B cell (primary cell): ENCODE results near the gene ESRRA. TPM values are rescaled to one million over a fixed set of nuclear protein-coding genes. Genes with fewer than 3 reads are reported as not detected.
"Not testable (repeated sequence)": the region's sequence is repeated elsewhere in the genome, so short reads cannot be mapped to it uniquely, and the experiment has no call there.

Experiments
- ATAC-seq: fragments of 200-7000 bp; cut with Tn5 transposase; one replicate; pipeline ENCODE4 v1.10.0; 2021; ENCODE audit warnings: low read depth, mild to moderate bottlenecking, moderate number of reproducible peaks, moderate library complexity
- CTCF ChIA-PET: fragments of 350-600 bp; sonication (Branson Sonifier 250); formaldehyde crosslinking; loops from one replicate; lab custom pipeline; 2021; ENCODE audit warnings: antibody characterized with exemption, inconsistent platforms; lab: Charles Lee
- POLR2A ChIA-PET: fragments of 350-600 bp; sonication (Branson Sonifier 250); formaldehyde crosslinking; loops from one replicate; lab custom pipeline; 2021; ENCODE audit warnings: antibody characterized with exemption; lab: Charles Lee
- DNase-seq: peaks from one replicate; pipeline ENCODE4 v3.0.0; 2013
- H2AFZ ChIP-seq: 2 replicates; pipeline ENCODE4 v1.6.1; 2012; ENCODE audit warnings: mild to moderate bottlenecking, low read depth, low read length; ENCODE audit not compliant: insufficient read depth, poor library complexity, severe bottlenecking
- H3K27ac ChIP-seq, 2 donors: 1 replicate in 1 of 2; 2 replicates in 1 of 2; pipeline ENCODE4 v1.5.1; 2012 to 2013; ENCODE audit warnings: low read length in 2 of 2, mild to moderate bottlenecking in 2 of 2, moderate library complexity in 1 of 2
- H3K27me3 ChIP-seq, 4 experiments: fragments of 200-600 bp in 1 of 4; sonication (generic) in 1 of 4; replicated peaks in 1 of 4; 1 replicate in 2 of 4; 2 replicates in 2 of 4; pipeline versions ENCODE4 v1.6.1 to v1.7.0; 2013 to 2016; ENCODE audit warnings: low read length in 3 of 4, mild to moderate bottlenecking in 2 of 4, mixed read lengths in 1 of 4, moderate library complexity in 1 of 4; ENCODE audit not compliant: insufficient read depth in 4 of 4, control insufficient read depth in 3 of 4; ENCODE audit errors: control extremely low read depth in 1 of 4
- H3K36me3 ChIP-seq, 2 experiments: replicated peaks in 1 of 2; 1 replicate in 1 of 2; 2 replicates in 1 of 2; pipeline versions ENCODE4 v1.6.1 to v1.7.1; 2013; ENCODE audit warnings: low read length in 1 of 2; ENCODE audit not compliant: insufficient read depth in 2 of 2, control insufficient read depth in 1 of 2; ENCODE audit errors: control extremely low read depth in 1 of 2, extremely low read depth in 1 of 2
- H3K4me1 ChIP-seq, 2 donors: fragments of 200-600 bp in 1 of 2; sonication (generic) in 1 of 2; 1 replicate in 1 of 2; 2 replicates in 1 of 2; pipeline versions ENCODE4 v1.5.1 to v1.6.1; 2013 to 2017; ENCODE audit warnings: low read length in 2 of 2; ENCODE audit not compliant: control insufficient read depth in 2 of 2, insufficient read depth in 2 of 2
- H3K4me2 ChIP-seq: replicated peaks from 2 replicates; pipeline ENCODE3; 2012; ENCODE audit warnings: mild to moderate bottlenecking, low read depth, low read length; ENCODE audit not compliant: poor library complexity, severe bottlenecking
- H3K4me3 ChIP-seq, 5 experiments: fragments of 200-600 bp in 1 of 5; sonication (generic) in 1 of 5; 1 replicate in 3 of 5; 2 replicates in 2 of 5; pipeline versions ENCODE4 v1.5.1 to v1.7.0; 2011 to 2016; ENCODE audit warnings: low read length in 4 of 5, mild to moderate bottlenecking in 4 of 5, low read depth in 2 of 5, control low read depth in 1 of 5, moderate library complexity in 1 of 5; ENCODE audit not compliant: insufficient read depth in 1 of 5; ENCODE audit errors: control extremely low read depth in 1 of 5, extremely low read depth in 1 of 5
- H3K79me2 ChIP-seq: fragments of 200-600 bp; sonication (generic); one replicate; pipeline ENCODE4 v1.6.0; 2016; ENCODE audit warnings: low read length; ENCODE audit not compliant: control insufficient read depth, insufficient read depth
- H3K9ac ChIP-seq: fragments of 200-600 bp; sonication (generic); 2 replicates; pipeline ENCODE4 v1.6.1; 2017; ENCODE audit warnings: mild to moderate bottlenecking, low read length, moderate library complexity
- H3K9me3 ChIP-seq, 3 donors: one replicate each; pipeline versions ENCODE4 v1.6.1 to v1.7.1; 2013; ENCODE audit warnings: low read length in 2 of 3; ENCODE audit not compliant: control insufficient read depth in 2 of 3, insufficient read depth in 1 of 3; ENCODE audit errors: control extremely low read depth in 1 of 3
- H4K20me1 ChIP-seq: 2 replicates; pipeline ENCODE4 v1.6.0; 2012; ENCODE audit warnings: mild to moderate bottlenecking, low read length; ENCODE audit not compliant: insufficient read depth, control insufficient read depth, poor library complexity, severe bottlenecking
- H3K27ac Mint-ChIP-seq: one replicate; pipeline ENCODE4 v1.8.0; 2021; ENCODE audit warnings: mixed read lengths
- H3K27me3 Mint-ChIP-seq: one replicate; pipeline ENCODE4 v1.8.0; 2021; ENCODE audit warnings: mixed read lengths
- H3K4me1 Mint-ChIP-seq: one replicate; pipeline ENCODE4 v1.8.0; 2021; ENCODE audit warnings: mixed read lengths
- H3K4me3 Mint-ChIP-seq: one replicate; pipeline ENCODE4 v1.8.0; 2021; ENCODE audit warnings: mixed read lengths
- H3K9me3 Mint-ChIP-seq: one replicate; pipeline ENCODE4 v1.8.0; 2022; ENCODE audit warnings: mixed read lengths; ENCODE audit not compliant: insufficient read depth
- CTCF ChIP-seq: fragments of 200-600 bp; IDR thresholded peaks from one replicate; pipeline ENCODE4 v1.8.0; 2022; ENCODE audit warnings: antibody characterized with exemption, mild to moderate bottlenecking
- EZH2 ChIP-seq: IDR thresholded peaks from 2 replicates; pipeline ENCODE4 v1.6.1; 2012; ENCODE audit warnings: borderline replicate concordance, low read depth, mild to moderate bottlenecking, moderate library complexity, low read length; ENCODE audit not compliant: insufficient read depth, poor library complexity, severe bottlenecking
- whole genome bisulfite sequencing: methylation state at CpG from one replicate; pipeline ENCODE4 v1.1.5; 2013; ENCODE audit warnings: missing lambda C conversion rate; ENCODE audit not compliant: insufficient coverage; 5-methylcytosine and 5-hydroxymethylcytosine counted together
- intact Hi-C: fragments of 100-400 bp; cut with micrococcal nuclease; formaldehyde crosslinking; loops from one replicate; pipeline ENCODE4 v1.10.0; 2022
- polyA plus RNA-seq: library from polyadenylated mRNA; depleted of rRNA; stranded (reverse); fragments of >200 nt; gene quantifications from 2 replicates; pipeline ENCODE4 v1.2.3, GENCODE V29; 2012
- total RNA-seq, 2 donors: library from RNA; stranded (reverse); fragments of 120-200 nt in 1 of 2; gene quantifications; 1 replicate in 1 of 2; 2 replicates in 1 of 2; pipeline versions ENCODE4 v1.2.3 to v1.2.4, GENCODE V29; 2013 to 2022

The ESRRA gene
- total and polyA plus RNA-seq, 2 donors (not counting 1 experiment from before 2014, with no cell fraction given): 16.3 to 39.6 TPM

- no peak overlapping the region for H3K9ac ChIP-seq
- ChIA-PET CTCF (interaction anchor here (0.7 to 3.3 kb wide), 2 partner anchors 31 to 33 kb away, joined by 3 to 12 read pairs; no protein-coding TSS in a partner anchor), POLR2A (interaction anchor here (0.6 to 1.8 kb wide), 2 partner anchors 12 to 109 kb away, joined by 7 to 9 read pairs; no protein-coding TSS in a partner anchor)
- no peaks in the 10 kb centered on the region for H3K27me3 ChIP-seq
- no peak overlapping the region for H3K4me3 ChIP-seq
- Mint-ChIP-seq H3K4me3 (no peak overlapping the region), H3K27ac (no peak overlapping the region), H3K9me3 (no peaks in the 10 kb centered on the region), H3K4me1 (peaks cover 16% of the 10 kb centered on the region), H3K27me3 (no peaks in the 10 kb centered on the region)
- no peak overlapping the region for H3K4me2 ChIP-seq
- ATAC-seq (no peak), DNase-seq (no peak)
- no peak overlapping the region for H3K27ac ChIP-seq
- no peaks in the 10 kb centered on the region for H3K9me3 ChIP-seq
- peaks cover 3% of the 10 kb centered on the region for H3K79me2 ChIP-seq
- WGBS: 10% methylated on average over 3 of the region's 5 CpGs
- no peak overlapping the region for H2AFZ ChIP-seq
- intact Hi-C loops: no loop called here
- TF ChIP-seq EZH2 (no peak), CTCF (no peak)
- H3K4me1 ChIP-seq: peaks cover 8 to 11% of the 10 kb centered on the region in 2 donors
- H4K20me1 ChIP-seq: no peaks in the 10 kb centered on the region
- peaks cover 0 to 7% of the 10 kb centered on the region in 2 experiments for H3K36me3 ChIP-seq
Observed at GRCh38 chr11:64323373-64323772, 18.0 kb downstream of the ESRRA start.

DNA sequence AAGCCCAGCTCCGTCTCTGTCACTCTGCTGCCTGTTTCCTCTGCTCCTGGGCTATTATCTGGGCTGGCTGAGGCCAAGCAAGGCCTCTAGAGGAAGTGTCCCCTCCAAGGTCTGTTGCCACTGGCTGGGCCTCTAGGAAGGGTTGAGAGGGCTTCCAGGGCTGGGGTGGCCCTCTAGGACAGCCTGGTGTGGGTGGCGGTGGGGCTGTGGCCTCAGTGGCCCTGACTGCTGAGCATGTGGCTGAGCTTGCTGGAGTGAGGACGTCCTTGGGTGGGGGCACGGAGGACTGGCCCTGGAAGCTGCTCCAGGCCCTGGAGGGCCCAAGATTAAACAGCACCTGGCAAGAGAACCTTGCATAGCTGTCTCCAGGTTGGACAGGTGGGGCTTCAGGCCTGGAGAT, 18.7 kb downstream of the ESRRA start:
- H3K27me3 Mint-ChIP-seq, ATAC-seq, DNase-seq, H3K4me3 Mint-ChIP-seq, H3K79me2 ChIP-seq, H3K36me3 ChIP-seq, H3K27me3 ChIP-seq, H2AFZ ChIP-seq, H3K4me3 ChIP-seq, H3K4me2 ChIP-seq, intact Hi-C loops, H3K4me1 ChIP-seq, H4K20me1 ChIP-seq, H3K9ac ChIP-seq, H3K9me3 ChIP-seq, H3K27ac ChIP-seq, H3K9me3 Mint-ChIP-seq, H3K27ac Mint-ChIP-seq: not testable (repeated sequence)
- 96% methylated on average over 4 of the region's 4 CpGs for WGBS
- ChIA-PET POLR2A (interaction anchor here (1.8 kb wide), 1 partner anchor 11 kb away, joined by 7 read pairs; no protein-coding TSS in a partner anchor), CTCF (interaction anchor here (0.7 to 3.3 kb wide), 2 partner anchors 31 to 33 kb away, joined by 3 to 12 read pairs; no protein-coding TSS in a partner anchor)
- peaks cover 13% of the 10 kb centered on the region for H3K4me1 Mint-ChIP-seq
